Lower leg skin (tissue), 3 donors: ENCODE results near the gene MBLAC1.

ENCODE experiments used
- CTCF ChIP-seq, 3 donors: fragments of 450-650 bp; IDR thresholded peaks; one replicate each; pipeline ENCODE4 v1.5.1; 2016; ENCODE audit warnings: antibody characterized with exemption in 3 of 3, mild to moderate bottlenecking in 3 of 3, moderate library complexity in 2 of 3
- POLR2A ChIP-seq, 2 donors: fragments of 450-650 bp; IDR thresholded peaks; one replicate each; pipeline ENCODE4 v1.6.1; 2016 to 2017; ENCODE audit warnings: antibody characterized with exemption in 2 of 2, mild to moderate bottlenecking in 1 of 2, moderate library complexity in 1 of 2

- TF ChIP-seq CTCF (IDR thresholded peaks at IDR 0.05) (peak in 1 of 3 donors; percentile 90), POLR2A (IDR thresholded peaks at IDR 0.05) (peak in 1 of 2 donors; percentile 6)
These were observed 45.1 kb upstream of the MBLAC1 start, which contains the start of gene ZNF3 for GRCh38 chr7:100081535-100082102.
